COLO829 (cell line): ENCODE results near the gene MTA1.

Experiments used
- DNase-seq: peaks from one replicate; pipeline ENCODE4 v3.0.0; 2012; ENCODE audit warnings: low spot score

MTA1 gene

DNA sequence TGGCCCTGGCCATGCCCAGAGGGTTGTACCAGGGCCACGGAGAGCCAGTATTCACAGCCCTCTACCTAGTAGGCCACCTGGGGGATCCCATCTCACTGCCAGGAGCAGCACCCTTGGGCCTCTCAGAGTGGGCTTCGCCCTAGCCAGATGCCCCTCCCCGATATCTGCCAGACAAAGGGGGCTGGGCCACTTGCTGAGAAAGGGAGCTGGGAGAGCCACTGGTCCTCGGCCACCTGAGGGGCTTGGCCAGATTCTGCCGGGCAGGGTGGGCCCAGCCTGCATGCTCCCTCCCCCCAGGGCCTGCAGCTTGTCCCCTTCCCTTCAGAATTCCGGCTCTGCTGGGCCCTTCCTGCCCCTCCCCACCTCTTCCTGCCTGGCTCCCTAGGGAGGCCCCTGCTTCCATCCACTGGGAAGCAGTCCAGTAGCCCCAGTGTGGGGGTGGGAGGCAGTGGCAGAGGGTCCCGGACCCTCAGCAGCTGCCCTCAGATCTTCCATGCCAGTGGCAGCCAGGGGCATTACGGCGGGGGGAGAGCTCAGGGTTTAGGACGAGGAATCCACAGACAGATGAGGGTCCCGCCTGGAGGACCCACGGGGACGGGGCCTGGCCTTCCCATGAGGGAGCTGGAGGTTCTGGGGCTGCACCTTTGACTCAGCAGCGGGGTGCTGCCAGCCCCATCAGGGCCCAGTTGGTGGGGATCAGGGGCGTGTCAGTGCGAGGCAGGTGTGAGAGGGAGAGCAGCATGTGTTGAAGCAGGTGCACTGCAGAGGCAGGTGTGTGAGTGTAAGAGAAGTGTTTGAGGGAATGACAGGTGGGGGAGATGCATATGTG is 57.4 kb downstream of the MTA1 start:
- peak; percentile 19 for DNase-seq

DNA sequence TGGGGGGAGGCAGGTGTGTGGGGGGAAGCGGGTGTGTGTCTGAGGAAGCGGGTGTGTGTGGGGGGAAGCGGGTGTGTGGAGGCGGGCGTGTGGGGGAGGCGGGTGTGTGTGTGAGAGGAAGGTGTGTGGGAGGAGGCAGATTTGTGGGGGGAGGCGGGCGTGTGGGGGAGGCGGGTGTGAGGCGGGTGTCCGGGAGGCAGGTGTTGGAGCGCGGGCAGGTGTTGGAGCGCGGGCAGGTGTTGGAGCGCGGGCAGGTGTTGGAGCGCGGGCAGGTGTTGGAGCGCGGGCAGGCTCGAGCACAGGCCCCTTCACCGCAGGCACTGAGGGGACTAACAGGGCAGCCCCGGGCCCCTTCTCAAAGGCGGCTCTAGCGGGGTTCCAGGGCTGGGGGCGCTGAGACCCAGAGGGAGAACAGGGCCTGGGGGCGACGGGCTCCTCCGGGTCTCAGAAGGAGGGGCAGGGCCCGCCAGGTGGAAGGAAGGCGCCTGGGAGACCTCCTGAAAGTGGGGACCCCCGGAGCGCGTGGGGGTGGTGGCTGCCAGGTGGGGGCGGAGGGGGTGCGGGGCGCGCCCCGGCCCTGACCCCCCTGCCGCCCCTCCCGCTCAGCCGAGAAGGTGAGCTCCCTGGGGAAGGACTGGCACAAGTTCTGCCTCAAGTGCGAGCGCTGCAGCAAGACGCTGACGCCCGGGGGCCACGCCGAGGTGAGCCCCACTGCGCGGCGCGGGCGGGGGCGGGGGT is 58.2 kb downstream of the MTA1 start:
- no peak for DNase-seq

- no peak for DNase-seq
These were observed 59.0 kb downstream of the MTA1 start for GRCh38 chr14:105478398-105479251.

DNA sequence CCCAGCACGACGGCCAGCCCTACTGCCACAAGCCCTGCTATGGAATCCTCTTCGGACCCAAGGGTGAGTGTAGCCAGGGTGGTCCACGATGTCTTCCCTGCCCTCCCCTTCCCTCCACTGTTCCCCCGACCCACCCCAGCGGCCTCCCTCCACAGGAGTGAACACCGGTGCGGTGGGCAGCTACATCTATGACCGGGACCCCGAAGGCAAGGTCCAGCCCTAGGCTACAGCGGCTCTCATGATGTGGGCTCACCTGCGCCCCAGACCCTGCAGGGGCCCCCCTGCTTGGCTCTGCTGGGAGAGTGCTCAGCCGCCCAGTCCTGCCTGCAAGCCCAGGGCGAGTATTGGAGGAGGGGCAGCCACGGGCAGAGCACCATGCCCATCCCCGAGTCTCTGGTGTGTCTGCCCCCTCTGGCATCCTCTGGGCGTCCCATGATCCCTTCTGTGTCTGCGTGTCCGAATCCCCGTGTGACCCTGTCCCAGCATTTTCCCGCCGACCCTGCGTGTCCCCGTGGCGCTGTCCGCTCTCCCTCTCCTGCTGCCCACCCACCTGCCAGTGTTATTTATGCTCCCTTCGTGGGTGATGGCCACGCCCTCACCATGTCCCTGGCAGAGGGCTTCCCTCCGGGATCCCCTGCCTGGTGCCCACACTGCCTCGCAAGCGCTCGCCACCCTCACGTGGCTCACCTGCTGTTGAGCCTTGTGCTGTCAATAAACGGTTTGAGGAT is 60.0 kb downstream of the MTA1 start:
- no peak for DNase-seq

DNA sequence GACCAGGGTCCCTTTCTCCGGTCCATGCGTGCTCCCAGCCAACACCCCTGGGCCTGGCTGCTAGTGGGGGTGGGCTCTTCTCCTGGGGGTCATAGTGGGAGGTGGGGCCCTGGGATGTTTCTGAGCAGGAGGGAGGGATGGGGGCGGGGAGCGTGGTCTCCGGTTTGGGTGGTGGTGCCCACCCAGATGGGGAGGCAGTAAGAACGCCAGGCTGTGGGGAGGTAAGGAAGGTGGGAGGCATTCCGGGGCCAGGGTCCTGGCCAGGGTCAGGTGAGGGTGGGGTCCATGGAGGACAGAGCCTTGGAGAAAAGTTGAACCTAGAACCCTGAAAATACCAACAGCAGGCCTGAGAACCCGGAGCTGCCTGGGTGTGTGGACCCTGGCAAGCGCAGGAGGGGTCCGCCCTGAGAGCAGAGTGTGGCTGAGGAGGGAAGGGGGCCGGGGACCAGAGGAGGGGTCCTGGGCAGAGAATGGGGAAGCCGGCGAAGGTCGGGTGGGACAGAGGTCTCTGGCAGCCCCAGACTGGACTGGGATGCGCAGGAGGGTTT is 60.6 kb downstream of the MTA1 start:
- DNase-seq, result no peak

DNA sequence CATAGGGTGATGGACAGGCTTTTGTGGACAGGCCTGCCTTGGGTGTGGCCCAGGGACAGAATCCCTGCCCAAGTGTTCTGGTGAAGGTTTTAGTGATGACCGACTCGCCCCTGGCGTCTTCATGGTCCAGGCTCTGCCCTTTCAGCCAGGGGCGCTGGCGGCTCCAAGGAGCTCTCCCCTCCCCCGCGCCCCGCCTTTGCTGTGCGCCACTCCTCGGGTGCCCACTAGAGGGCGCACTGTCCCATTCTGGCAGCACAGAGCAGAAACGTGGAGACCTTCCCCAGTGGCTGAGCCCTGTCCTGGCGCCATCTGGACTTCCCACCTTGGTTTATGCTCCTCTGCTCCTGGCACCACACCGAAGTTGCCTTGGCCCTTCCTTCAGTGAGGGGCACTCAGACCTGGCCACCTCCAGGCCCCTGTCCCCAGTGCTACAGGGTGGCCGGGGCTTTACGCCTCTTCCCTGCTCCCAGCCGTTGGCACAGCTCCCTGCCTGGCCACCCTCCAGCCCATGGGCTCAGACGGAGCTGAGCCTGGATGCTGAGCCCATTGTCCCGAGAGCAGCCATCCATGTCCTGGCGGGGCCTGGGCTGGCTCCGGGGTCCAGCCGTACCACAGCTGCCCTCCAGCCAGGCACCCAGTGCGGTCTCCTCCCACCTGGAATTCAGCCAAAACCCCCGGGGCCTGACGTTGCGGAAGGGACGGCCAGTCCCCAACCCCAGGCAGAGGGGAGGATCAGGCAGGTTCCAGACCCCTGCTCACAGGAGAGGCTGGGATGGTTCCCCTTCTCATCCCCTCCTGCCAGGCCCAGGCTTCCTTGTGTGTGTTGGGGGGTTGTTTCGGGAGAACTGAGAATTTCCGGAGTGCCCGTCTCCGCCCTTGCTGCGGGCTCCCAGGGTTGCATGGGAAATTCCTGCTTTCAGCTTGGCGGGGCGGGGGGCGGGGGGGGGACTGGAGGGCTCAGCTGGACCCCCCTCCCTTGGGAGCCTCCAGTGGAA is 61.5 kb downstream of the MTA1 start:
- peak; percentile 82 for DNase-seq

GRCh38 chr14:105481886-105482457 is 62.3 kb downstream of the MTA1 start:
- DNase-seq, result peak; percentile 98

- no peak for DNase-seq
These were observed 63.0 kb downstream of the MTA1 start for GRCh38 chr14:105482486-105483110.

DNA sequence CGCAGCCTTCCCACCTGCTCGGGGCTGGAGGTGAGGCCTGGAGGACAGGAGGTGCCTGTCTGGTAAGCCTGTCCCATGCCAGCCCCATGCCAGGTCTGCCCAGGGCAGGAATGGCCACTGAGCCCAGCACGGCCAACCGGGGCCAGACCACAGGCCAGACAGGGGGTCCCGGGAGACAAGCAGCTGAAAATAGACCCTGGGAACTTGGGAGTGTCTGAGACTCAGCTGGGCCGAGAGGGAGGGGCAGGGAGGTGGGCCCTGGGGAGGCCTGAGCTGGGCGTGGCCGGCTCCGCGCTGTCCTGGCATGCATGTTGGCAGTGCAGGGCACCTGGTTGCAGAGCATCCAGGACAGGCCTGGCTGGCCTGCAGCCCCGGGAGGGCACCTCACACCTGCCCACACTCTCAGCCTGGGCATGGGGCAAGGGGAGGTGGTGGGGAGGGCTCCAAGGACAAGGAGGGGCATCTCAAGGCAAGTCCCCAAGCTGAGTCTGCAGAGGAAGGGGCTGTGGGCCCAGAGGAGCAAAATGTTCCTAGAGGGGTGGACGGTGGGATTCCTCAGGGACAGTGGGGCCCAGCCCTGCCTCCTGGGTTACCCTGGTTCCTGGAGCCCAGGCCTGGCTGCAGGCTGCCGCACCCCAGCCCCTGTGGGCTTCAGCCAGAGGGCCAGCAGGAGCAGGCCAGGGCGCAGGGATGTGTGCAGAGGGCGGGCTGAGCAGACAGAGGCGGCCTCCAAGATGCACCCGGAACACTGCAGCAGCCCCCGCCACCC is 63.9 kb downstream of the MTA1 start:
- DNase-seq, result no peak

DNA sequence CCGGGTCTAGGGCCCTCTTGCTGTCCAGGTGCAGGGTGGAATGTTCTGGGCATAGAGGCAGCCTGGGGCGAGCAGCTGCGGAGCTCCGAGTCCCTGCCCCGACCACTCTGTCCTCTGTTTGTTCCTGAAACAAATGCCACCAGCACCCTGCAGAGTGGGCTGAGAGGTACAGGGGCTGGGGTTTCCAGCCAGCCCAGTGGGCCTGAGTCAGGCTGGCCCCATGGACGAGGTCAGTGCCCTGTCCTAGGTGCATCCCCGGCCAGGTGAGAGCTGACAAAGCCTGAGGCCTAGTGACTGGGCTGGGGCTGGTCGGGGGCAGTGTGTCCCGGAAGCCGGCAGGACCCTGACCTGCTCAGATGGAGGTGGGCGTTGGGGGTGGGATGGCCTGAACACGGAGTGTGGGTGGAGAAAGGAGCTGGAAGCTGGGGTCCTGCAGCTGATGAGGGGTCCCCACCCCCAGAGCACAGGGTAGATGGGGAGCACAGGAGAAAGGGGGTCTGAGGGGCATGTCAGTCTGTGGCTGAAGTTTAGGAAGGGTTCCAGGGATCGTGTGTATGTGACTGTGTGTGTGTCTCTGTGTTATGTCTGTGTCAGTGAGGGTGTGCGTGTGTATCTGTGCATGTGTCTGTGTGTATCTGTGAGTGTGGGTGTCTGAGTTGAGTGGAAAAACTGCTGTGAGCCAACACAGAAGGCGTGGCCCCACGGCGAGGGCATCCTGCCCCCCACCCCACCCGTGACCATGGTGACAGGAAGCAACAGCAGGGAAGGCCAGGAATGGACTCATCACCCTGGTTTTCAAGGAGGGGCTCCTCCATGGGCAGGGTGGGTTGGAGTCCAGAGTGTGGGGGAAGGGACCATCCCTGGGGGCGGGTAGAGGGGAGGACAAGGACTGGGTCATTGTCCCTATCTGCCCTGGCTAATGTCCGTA is 64.7 kb downstream of the MTA1 start:
- DNase-seq, result no peak

- DNase-seq, result no peak
These were observed 65.4 kb downstream of the MTA1 start for GRCh38 chr14:105484997-105485393.

DNA sequence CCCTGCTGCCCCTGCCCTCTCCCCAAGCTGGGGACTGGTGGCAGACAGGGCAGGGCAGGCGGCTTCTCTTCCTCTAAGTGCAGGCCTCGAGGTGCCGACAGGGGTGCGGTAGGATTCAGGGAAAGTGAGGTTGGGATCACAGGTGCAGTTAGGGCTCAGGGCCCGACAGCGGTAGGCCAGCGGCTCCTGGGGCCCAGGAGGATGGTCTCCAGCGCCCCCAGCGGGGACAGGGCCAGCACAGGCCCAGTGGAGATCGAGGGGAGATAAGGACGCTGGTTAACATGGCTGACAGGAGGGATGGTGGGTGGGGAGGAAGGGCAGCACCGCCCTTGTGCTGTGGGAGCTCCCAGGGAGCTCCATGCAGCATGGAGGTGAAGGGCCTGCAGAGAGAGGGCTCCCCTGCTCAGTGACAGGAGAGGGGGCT is 66.1 kb downstream of the MTA1 start:
- DNase-seq, result no peak

GRCh38 chr14:105486163-105486973 is 66.7 kb downstream of the MTA1 start, which contains the start of gene CRIP1:
TSS of gene CRIP1 (plus strand) at chr14:105486886. CDS start at chr14:105487260, 374 bp downstream.
- DNase-seq, result no peak

DNA sequence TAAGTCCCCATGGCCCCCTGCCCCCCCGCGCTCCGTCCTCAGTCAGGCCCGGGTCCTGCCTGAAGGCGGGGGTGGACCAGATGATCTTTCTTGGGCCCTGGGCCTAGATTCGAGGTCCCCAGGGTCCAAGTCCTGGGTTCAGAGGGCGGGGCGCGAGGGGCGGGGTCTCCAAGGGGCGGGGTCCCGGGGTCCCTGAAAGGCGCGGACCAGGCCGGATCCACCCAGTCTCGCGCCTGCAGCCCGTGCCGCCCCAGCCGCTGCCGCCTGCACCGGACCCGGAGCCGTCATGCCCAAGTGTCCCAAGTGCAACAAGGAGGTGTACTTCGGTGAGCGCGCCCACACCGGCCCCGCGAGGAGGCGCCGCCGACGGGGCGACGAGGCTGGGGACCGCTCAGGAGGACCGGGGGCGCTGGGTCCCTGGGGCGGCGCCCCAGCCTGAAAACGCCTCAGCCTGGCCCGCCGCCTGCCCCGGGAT is 67.4 kb downstream of the MTA1 start:
- no peak for DNase-seq

- DNase-seq, result no peak
These were observed 67.9 kb downstream of the MTA1 start for GRCh38 chr14:105487449-105487985.
